ENCODE data around the gene SKP1. TPM values are rescaled to one million over a fixed set of nuclear protein-coding genes. Genes with fewer than 3 reads are reported as not detected.
A peak's percentile ranks its signal among the peaks of the same experiment; 100 is the strongest.
"Not testable (repeated sequence)": the region's sequence is repeated elsewhere in the genome, so short reads cannot be mapped to it uniquely, and the experiment has no call there.

Gene SKP1
- polyA plus RNA-seq, 4 donors: 586 to 942 (median 756) TPM

GRCh38 chr5:134178096-134178419 is 1.3 kb upstream of the SKP1 start:
- DNase-seq (ENCODE audit: low read depth in 4 of 4, low spot score in 3 of 4): no peak

- DNase-seq (ENCODE audit: low read depth in 4 of 4, low spot score in 3 of 4): peak in 2 of 4 donors; percentile 30 to 35
Measured at GRCh38 chr5:134177369-134178095, 782 bp upstream of the SKP1 start.

- peak in 2 of 4 donors; percentile 10 to 15 for DNase-seq (ENCODE audit: low read depth in 4 of 4, low spot score in 3 of 4)
Measured at GRCh38 chr5:134175921-134176510, 734 bp downstream of the SKP1 start.

- peak in 1 of 4 donors; percentile 15 for DNase-seq (ENCODE audit: low read depth in 4 of 4, low spot score in 3 of 4)
Measured at GRCh38 chr5:134174841-134175839, 1.6 kb downstream of the SKP1 start.

- no peak for DNase-seq (ENCODE audit: low read depth in 4 of 4, low spot score in 3 of 4)
Measured at GRCh38 chr5:134171972-134172371, 4.8 kb downstream of the SKP1 start.

GRCh38 chr5:134162592-134162991 is 14.2 kb downstream of the SKP1 start:
- no peak for DNase-seq (ENCODE audit: low read depth in 4 of 4, low spot score in 3 of 4)

- DNase-seq (ENCODE audit: low read depth in 4 of 4, low spot score in 3 of 4): no peak
Measured at GRCh38 chr5:134161513-134162395, 15.0 kb downstream of the SKP1 start.

- no peak for DNase-seq (ENCODE audit: low read depth in 4 of 4, low spot score in 3 of 4)
Measured at GRCh38 chr5:134153657-134154056, 23.1 kb downstream of the SKP1 start.

- no peak for DNase-seq (ENCODE audit: low read depth in 4 of 4, low spot score in 3 of 4)
Measured at GRCh38 chr5:134153241-134153640, 23.5 kb downstream of the SKP1 start.

- not testable (repeated sequence) for DNase-seq (ENCODE audit: low read depth in 4 of 4, low spot score in 3 of 4)
Measured at GRCh38 chr5:134152173-134152832, 24.4 kb downstream of the SKP1 start.

- no peak for DNase-seq (ENCODE audit: low read depth in 4 of 4, low spot score in 3 of 4)
Measured at GRCh38 chr5:134151723-134152122, 25.0 kb downstream of the SKP1 start.

GRCh38 chr5:134149571-134150303 is 27.0 kb downstream of the SKP1 start:
- DNase-seq (ENCODE audit: low read depth in 4 of 4, low spot score in 3 of 4): no peak

GRCh38 chr5:134148986-134149539 is 27.7 kb downstream of the SKP1 start:
- DNase-seq (ENCODE audit: low read depth in 4 of 4, low spot score in 3 of 4): no peak

- DNase-seq (ENCODE audit: low read depth in 4 of 4, low spot score in 3 of 4): peak in 1 of 4 donors; percentile 27
Measured at GRCh38 chr5:134148316-134148715, 28.4 kb downstream of the SKP1 start.

GRCh38 chr5:134146651-134147518 is 29.9 kb downstream of the SKP1 start:
- DNase-seq (ENCODE audit: low read depth in 4 of 4, low spot score in 3 of 4): no peak

GRCh38 chr5:134145779-134146581 is 30.8 kb downstream of the SKP1 start:
- peak; percentile 35 to 50 (median 38) for DNase-seq (ENCODE audit: low read depth in 4 of 4, low spot score in 3 of 4)

All from left renal pelvis (tissue), 4 donors.